ENCODE measurements around the gene GNG11.
"Not testable (repeated sequence)": the region's sequence is repeated elsewhere in the genome, so short reads cannot be mapped to it uniquely, and the experiment has no call there.

Gene GNG11

DNA sequence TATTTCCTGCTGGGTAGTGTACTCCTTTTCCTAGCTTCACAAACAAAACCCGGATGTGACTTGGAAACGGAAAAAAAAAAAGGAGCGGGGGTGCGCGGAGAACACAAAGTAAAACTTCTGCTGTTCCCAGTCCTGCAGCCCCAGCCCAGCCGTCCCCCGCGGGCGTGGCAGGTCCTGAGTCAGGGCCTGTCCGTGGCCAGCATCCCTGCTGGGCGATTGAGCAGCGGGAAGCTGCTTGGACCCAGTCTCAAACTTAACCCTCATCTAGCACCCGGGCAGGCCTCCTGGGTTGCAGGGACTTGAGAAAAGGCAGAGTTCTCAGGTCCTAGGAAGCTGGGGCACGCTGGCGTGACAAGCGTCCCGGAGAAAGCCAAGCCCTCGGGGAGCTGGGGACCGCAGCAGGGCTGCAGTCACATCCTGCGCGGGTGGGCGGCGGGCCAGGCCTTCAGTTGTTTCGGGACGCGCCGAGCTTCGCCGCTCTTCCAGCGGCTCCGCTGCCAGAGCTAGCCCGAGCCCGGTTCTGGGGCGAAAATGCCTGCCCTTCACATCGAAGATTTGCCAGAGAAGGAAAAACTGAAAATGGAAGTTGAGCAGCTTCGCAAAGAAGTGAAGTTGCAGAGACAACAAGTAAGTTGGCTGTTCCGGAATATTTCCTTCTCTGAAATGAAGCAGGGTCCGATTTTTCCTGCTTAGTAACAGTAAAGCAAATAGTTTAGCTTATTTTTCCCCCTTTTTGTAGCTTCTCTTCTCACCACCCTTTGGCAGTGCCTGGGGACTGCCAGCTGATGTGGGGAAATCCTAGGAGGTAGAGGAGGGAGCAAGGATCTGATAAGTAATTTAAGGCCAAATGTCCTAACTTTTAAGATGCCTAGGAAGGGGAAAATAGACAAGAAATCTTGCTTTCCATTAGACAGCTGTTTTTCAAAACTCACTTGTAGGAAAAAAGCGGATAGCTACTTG is at the start of gene GNG11:
Gene GNG11 (plus strand): TSS at position 129 of the 960 bp plus-strand sequence. CDS start 403 bp downstream, at position 532.
- peak; percentile 35 for DNase-seq (ENCODE audit: low spot score)

DNA sequence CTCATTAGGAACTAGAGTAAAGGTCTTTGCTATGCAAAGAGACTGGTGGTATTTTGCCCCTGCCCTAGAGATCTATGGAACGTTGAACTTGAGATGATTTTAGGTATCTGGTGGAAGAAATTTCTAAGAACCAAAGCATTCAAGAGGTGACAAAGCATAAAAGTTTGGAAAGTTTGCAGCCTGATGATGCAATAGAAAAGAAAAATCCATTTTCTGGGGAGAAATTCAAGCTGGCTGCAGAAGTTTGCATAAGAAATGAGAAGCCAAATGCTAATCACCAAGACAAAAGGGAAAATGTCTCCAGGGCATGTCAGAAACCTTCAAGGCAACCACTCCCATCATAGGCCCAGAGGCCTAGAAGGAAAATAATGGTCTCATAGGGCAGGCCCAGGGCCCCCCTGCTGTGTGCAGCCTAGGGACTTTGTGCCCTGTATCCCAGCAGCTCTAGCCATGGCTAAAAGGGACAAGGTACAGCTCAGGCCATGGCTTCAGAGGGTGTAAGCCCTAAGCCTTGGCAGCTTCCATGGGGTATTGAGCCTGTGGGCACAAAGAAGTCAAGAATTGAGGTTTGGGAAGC is 47.4 kb upstream of the GNG11 start:
- DNase-seq (ENCODE audit: low spot score): no peak

DNA sequence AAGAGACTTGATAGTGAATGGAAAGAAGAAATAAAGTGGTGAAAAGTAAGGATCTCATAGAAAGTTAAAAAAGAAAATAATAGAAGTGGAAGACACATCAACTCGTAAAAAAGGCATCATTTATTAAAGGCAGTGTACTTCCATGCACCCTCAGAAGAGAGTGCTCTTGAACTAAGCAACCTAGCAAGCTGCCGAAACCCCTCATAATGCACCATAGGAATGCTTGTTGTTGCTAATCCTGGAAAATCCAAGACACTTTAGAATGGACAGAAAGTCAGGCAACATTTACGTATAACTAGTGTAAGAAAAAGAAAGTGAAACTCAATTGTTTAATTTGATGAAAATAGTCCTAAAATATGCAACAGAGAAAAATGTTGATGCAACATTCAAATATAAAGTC is 43.8 kb upstream of the GNG11 start:
- no peak for DNase-seq (ENCODE audit: low spot score)

DNA sequence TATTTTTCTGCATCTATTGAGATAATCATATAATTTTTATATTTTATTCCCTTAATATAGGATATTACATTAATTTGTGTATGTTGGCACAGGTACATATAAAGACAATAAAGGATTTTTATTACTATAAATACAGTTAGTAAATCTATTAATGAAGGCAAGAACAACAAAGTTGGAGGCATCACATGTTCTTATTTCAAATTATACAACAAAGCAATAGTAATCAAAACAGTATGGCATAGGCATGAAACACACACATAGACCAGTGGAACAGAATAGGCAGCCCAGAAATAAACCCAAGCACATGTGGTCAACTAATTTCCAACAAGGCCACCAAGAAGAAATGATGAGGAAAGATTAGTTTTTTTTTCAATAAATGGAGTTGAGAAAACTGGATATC is 42.2 kb upstream of the GNG11 start:
- DNase-seq (ENCODE audit: low spot score): no peak

DNA sequence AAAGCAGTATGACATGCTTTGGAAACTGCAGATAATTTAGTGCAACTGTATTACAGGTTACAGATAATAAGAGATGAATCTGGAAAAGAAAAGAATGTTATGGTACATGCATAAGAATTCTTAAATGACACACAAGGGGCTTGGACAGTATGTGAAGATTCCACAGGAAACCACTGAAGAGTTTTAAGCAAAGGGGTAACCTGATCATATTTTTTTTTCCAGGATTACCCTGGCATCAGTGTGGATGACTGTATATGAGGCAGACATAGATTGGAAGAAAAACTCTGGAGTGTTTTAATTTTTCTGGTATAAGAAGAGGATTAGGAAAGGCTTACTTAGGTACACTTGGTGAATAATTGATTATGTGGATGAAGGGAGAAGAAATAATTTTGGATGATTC is 39.1 kb upstream of the GNG11 start:
- DNase-seq (ENCODE audit: low spot score): no peak

DNA sequence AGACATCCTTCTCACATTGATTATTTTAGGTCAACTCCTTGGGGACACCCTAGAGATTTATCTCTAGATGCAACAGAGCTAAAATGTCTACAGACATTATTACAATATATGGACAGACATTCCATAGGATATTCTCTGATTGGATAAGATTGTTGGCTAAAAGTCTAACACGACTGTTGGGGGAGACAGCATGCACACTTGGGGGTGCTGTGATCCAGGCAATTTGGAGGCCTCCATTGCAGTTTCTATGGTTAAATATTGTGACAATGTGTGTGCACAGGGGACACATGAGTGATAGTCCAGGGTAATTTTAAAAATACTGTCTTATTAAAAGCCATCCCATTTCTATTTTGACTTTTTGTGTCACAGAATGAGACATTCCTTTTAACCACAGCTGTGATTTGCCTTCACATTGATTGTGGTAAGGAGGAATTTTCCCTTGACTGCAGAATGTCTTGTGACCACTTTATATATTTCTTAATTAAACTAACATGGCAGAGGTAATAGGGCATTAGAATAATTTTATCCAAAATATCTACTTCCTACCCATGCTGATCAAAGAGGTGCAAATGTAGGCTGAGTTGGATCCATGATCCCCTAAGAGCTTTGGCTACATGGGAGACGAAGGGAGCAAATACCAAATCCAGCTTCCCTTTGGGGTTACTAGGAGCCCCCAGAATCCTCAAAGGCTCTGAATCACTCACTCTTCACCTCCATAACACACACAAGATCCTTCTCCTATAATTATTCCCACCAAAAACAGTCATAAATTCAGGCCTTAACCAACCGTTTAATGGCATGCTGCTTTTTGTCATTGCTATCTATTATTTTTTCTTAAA is 38.2 kb upstream of the GNG11 start:
- no peak for DNase-seq (ENCODE audit: low spot score)

DNA sequence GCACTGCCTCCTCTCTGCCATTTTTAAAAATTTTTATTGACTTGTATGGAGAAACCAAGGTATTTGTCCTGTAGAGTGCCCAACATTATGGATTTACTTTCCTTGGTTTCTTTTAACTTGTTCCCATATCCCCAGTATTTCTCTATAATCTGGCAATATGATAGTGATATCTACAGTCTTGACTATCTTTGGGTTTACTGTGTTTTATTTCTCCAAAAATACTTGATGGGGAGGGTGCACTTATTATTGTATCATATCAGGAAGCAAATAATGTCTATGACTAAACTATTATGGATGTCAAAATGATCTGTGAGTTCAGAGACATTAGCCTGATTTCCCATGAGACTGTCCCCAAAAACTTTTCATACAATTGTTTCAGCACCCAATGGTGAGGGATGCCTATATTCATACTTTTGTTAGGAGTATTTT is 37.6 kb upstream of the GNG11 start:
- no peak for DNase-seq (ENCODE audit: low spot score)

DNA sequence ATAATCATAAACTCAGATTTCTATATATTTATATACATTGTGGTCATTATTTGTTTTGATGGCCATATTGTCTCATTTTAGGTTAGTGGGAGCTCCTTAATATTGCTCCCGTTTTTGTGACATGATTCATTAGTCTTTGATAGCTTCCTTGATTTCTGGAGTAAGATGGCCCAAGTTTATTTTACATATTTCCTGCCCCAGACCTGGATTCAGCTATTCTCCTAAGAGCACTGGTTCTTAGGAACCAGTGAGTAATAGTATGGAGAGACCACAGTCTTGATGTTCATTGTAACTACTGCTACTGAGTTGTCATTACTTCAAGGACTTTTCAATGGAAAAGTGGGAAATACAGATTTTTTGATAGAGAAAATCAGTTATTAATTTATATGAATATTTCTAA is 37.0 kb upstream of the GNG11 start:
- DNase-seq (ENCODE audit: low spot score): no peak

DNA sequence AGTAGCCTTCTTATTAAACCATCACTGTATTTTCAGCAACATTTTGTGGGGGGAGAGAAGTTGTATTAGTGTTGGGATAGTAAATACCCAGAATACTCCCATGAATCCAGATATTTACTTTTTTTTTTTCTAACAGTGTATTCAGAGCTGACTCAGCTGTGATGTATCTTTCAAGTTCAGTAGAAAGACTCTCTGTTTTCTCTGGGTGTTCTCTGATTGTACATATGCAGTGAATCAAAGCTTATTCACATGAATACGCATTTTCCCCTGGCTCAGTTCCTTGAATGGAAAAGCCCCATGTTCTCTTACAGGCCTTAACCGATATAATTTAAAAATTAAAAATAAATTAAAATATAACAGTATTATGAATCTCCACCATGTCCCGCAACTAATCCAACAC is 32.3 kb upstream of the GNG11 start:
- peak; percentile 63 for DNase-seq (ENCODE audit: low spot score)

DNA sequence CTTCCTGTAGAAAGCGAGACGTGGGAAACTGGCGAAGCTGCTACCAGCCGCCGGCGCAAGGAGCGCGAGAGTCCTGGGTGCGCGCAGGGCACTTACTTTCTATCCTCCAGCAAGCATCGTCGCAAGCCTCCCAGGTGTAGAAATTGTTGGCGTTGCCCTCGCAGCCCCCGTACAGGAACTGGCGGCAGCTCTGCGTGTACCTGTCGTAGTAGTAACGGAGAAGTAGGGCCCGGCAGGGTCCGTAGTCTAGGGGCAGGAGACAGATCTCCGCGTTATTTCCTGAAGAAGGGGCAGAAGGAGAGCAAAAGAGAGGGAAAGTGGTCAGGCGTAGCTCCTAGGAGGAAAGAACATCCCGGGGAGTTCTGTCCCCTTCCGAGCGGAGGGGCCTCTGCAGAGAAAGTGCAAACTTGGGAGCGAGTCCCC is 31.5 kb upstream of the GNG11 start:
- no peak for DNase-seq (ENCODE audit: low spot score)

DNA sequence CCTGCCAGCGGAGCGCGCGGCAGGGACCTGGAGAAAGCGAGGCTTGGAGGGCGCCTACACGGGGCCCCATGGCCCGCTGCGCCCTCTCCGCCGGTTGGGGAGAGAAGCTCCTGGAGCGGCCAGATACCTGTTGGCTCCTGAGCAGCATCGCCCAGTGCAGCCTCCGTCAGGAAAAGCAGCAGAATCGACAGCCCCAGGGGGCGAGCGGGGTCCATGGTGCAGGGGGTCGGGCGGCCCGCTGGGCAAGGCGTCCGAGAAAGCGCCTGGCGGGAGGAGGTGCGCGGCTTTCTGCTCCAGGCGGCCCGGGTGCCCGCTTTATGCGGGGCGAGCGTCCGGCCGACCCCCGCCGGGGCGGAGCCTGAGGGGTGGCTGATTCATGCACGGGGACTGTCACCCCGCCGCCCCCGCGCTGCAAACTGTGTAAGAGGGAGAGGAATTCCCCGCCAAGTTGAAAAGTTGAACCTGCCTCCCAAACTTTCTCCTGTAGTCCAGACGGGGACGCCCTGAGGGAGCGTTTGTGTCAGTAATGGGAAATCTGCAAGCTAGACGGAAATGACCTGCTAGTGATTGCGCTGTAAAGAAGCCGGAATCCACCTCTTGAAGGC is 31.0 kb upstream of the GNG11 start, which contains the start of gene TFPI2:
Gene TFPI2 (minus strand): TSS at position 290 of the 605 bp plus-strand sequence. CDS start 75 bp downstream, at position 215.
- DNase-seq (ENCODE audit: low spot score): no peak

DNA sequence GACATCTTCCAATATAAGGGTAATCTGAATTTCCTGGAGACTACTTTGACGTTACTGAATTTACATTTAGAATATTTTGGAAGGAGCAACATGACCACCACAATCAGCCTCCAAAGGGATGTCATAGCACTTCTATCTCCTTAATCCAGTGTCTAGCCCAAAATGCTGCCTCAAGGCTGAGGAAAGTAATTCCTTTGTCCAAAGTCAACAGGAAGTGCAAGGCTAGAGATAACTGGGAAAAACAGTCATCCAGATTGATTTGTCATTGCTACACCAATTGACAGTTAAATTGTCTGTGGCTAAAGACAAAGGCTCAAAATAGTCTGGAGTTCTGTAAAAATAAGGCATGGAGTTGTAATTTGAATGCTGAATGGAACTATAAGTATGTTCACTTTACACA is 27.1 kb upstream of the GNG11 start:
- no peak for DNase-seq (ENCODE audit: low spot score)

DNA sequence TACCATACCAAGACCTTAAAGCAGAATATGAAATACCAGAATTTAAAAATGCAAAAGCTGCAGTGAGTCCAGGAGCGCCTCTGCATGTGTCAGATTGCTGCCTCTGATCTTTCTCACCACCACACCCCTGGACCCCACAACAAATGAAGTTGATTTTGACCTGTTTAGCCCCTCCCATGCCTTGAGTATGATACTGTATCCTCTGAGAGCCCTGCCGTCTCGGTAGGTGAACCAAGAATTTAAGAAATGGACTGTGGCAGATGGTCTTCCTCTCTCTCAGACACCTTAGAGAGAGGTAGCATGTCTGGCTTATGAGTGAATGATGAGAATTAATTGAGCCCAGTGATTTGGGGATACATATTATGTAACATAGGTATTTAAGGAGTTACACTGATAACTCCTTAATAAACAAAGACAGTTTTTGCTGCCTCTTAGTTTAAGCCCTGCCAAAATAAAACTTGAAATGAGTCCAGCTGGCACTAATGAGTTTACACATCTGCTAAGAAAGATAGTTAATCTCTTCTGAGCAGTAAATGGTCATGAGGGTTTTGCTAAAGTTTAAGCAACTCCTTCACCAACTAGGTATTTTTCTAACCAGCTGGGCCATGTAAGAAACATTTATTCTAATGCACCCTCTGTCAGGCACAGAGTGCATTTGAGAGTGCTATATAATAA is 26.4 kb upstream of the GNG11 start:
- no peak for DNase-seq (ENCODE audit: low spot score)

DNA sequence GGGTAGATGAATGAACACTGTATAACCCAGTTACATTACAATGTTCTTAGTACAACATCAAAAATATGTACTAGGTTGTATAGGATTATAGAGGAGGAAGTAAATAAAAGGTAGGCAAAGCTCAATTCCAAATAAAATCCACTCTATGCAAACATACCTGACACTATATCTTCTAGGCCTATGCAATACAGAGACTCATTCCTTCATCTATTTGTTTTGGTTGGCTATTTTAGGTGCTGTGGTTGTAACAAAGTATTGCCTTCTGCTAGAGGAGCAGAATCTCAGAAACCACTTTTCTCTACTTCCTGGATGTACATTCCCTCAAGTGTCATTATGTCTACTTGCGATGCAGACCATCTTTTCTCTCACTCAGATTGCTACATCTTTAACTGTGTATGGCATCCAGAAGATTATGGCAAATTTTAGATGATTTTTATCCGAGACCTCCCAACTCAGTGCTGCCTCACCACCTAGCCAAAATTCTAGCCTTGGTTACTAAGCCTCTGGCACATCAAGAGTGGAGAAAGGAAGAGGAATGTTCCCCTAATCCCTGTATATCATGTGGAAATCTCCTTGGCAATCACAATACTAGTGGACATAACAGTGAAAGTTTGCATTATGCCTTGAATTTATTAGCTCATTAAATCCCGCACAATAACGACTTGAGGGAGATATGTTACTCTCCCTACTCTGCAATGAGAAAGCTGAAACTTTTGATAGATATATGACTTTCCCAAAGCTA is 25.5 kb upstream of the GNG11 start:
- no peak for DNase-seq (ENCODE audit: low spot score)

DNA sequence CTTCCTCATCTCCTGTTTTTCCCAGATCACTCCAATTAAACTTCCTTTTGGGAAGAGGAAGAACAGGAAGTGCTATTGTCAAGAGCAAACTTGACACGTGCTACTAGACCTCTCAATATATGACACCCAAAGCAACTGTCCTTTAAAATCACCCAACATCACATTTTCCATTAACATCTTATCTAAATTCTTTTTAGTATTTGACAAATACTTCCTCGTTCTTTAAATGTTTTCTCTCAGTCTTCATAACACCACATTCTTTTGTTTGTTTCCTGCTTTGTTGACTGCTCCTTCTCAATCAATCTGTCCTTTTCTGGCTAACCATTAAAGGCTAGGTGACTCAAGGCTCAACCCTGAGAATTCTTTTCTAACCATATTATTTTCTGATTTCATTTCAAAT is 23.9 kb upstream of the GNG11 start:
- no peak for DNase-seq (ENCODE audit: low spot score)

DNA sequence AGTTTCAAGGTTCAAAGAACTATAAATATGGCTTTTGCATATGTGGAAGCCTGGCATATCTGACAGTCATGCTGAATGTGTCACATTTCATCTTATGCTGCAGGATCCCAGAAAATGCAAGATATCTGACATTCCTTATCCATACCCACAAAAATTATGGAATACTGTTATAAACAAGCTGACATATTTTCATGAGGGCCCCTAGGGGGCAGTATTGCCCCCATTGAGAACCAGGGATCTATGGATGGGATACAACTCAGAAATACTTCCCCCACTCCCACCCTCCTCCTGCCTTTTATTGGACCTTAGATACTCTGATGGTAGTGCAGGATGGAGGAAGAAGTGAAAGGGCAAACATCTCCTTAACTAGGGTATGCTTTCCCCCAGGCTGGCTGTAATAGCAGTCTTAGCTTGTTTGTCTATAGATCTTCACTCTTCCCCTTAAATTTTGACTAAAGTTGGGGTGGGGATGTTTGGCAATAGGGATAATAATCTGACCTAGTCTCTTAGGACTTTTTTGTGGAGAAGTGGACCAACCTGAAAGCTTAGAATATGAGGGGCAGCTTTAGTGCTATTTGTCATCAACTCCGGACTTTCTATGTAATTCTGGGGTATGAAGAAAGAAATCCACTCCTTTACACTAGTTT is 18.6 kb upstream of the GNG11 start:
- peak; percentile 33 for DNase-seq (ENCODE audit: low spot score)

DNA sequence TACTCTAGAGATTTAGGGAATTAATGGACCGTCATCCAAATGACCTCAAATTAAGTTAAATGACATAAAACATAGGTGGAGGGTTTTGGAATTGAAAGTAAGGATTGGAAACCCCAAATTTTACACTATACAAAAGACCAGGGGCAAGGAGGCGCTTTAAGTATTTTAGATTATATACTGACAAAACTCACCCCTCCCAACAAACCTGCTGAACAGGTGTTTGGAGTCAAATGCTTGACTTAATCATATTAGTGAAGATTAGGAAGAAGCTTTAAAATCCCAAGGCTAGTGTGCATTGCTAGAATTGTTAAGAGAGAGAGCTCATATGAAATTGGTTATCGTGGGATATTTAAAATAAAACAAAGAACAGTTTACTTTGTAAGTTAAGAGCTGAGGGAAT is 15.3 kb upstream of the GNG11 start, which contains the start of gene GNGT1:
Gene GNGT1 (plus strand): TSS at position 301 of the 400 bp plus-strand sequence. CDS start 180 bp downstream, outside the sequence.
- no peak for DNase-seq (ENCODE audit: low spot score)

DNA sequence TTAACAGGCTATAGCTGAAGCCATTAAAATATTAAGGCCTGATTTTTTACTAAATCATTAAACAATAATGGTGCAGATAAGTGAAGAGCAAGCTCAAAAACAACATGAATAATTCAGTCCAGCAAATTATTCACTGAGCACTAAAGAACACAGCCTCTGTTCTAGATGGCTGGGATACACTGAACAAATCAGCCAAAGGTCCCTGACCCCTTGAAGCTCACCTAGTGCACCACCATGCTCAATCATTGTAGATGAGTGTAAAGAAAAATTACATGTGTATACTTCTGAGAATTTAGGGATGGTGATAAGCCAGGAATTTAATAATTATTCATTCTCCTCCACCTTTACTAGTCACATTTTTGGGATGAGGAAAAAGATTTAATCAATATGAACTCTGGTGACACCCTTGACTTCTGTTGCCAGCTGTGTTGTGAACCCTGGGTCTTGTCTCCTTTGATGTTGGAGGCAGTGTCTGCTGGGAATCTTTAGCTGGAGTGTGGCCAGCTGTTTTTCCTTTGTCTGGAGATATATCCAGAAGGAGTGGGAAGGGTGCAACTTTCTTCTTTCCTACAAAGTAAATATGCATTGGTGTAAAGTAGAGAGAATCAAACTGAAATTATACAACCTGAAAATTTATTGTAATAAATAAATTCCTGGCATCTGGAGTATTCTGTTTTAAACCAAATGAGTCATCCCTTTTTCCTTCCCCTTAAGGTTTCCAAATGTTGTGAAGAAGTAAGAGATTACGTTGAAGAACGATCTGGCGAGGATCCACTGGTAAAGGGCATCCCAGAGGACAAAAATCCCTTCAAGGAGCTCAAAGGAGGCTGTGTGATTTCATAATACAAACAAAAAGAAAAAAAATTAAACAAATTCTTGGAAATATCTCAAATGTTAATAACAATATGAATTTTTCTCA is 11.2 kb upstream of the GNG11 start:
- no peak for DNase-seq (ENCODE audit: low spot score)

DNA sequence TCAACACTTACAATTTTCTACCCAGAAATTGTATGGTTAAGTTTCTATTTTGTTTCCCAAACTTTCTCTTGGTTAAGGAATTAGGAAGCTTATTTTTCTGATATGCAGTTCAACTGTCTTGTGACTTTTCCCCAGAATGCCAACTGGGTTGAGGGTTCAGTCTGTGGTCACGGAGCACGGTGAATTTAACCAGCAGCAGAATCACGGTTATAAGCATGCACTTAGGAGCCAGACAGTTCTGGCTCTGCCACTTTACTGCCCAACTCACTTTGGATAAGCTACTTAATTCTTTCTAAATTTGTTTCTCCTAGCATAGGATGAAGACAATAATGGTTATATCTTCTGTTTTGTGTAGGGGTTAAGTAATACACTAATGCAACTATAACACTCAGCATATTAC is 10.3 kb upstream of the GNG11 start:
- not testable (repeated sequence) for DNase-seq (ENCODE audit: low spot score)

Measured in COLO829 (cell line).